Measurements from ENCODE around the gene CTXN1.

DNA sequence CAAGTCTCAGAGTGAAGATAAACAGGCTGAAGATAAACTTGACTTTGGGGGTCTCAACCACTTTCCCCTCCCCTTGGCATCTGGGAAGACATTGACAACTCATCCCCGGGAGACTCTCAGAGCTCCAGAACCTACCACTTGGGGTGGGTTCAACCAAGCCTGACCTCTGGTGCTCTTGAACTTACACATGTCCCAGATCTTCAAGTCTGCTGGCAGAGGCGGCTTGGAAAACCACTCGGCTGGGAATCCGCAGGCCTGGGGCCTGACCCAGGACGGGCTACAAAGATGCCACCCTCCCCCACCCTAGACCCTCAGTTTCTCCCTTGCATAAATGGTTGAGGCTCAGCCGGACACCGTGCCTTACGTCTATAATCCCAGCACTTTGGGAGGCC, 37.1 kb downstream of the CTXN1 start:
- TF ChIP-seq, protein P1, sequence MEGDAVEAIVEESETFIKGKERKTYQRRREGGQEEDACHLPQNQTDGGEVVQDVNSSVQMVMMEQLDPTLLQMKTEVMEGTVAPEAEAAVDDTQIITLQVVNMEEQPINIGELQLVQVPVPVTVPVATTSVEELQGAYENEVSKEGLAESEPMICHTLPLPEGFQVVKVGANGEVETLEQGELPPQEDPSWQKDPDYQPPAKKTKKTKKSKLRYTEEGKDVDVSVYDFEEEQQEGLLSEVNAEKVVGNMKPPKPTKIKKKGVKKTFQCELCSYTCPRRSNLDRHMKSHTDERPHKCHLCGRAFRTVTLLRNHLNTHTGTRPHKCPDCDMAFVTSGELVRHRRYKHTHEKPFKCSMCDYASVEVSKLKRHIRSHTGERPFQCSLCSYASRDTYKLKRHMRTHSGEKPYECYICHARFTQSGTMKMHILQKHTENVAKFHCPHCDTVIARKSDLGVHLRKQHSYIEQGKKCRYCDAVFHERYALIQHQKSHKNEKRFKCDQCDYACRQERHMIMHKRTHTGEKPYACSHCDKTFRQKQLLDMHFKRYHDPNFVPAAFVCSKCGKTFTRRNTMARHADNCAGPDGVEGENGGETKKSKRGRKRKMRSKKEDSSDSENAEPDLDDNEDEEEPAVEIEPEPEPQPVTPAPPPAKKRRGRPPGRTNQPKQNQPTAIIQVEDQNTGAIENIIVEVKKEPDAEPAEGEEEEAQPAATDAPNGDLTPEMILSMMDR (IDR thresholded peaks at IDR 0.05), result no peak
- no peak for TF ChIP-seq TAF1 (IDR thresholded peaks at IDR 0.05; ENCODE audit: borderline replicate concordance, low read depth, low read length)
- no peak for TF ChIP-seq RFX5 (IDR thresholded peaks at IDR 0.05; ENCODE audit: low read length)
- no peak for TF ChIP-seq YY1 (IDR thresholded peaks at IDR 0.05; ENCODE audit: low read depth)
- no peak for TF ChIP-seq FOXJ3 (CRISPR knock-in tag; IDR thresholded peaks at IDR 0.05)
- TF ChIP-seq, protein P2, sequence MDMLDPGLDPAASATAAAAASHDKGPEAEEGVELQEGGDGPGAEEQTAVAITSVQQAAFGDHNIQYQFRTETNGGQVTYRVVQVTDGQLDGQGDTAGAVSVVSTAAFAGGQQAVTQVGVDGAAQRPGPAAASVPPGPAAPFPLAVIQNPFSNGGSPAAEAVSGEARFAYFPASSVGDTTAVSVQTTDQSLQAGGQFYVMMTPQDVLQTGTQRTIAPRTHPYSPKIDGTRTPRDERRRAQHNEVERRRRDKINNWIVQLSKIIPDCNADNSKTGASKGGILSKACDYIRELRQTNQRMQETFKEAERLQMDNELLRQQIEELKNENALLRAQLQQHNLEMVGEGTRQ (IDR thresholded peaks at IDR 0.05; ENCODE audit: borderline replicate concordance, low read depth, low read length), result no peak

All from SK-N-SH (cell line).